ENCODE data around the gene TUBB4A.

DNA sequence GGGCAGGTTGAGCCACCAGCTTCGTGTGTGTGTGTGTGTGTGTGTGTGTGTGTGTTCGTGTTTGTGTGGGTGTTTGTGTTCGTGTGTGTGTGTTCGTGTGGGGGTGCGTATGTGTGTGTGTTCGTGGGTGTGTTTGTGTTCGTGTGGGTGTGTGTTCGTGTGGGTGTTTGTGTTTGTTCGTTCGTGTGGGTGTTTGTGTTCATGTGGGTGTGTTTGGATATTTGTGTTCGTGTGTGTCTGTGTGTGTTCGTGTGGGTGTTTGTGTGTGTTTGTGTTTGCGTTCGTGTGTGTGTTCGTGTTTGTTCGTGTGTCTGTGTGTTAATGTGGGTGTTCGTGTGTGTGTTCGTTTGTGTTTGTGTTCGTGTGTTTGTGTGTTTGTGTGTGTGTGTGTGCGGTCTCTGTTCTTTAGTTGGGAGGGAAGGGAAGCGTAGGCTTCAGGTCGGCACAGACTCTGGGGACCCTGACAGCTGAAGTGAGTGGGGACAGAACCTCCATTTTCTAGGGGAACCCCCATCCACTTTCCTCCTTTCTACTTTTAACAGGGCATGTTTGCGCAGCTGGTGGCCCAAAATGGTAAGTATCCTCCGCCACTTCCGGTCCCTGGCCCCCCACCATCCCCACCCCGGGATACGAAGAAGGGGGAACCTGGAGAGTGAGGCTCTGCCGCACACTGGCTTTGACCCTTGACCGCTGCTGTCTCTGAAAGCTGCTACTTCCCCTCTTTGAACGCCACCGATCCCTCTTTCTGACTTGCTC is 30.3 kb upstream of the TUBB4A start:
- TF ChIP-seq, protein P1, sequence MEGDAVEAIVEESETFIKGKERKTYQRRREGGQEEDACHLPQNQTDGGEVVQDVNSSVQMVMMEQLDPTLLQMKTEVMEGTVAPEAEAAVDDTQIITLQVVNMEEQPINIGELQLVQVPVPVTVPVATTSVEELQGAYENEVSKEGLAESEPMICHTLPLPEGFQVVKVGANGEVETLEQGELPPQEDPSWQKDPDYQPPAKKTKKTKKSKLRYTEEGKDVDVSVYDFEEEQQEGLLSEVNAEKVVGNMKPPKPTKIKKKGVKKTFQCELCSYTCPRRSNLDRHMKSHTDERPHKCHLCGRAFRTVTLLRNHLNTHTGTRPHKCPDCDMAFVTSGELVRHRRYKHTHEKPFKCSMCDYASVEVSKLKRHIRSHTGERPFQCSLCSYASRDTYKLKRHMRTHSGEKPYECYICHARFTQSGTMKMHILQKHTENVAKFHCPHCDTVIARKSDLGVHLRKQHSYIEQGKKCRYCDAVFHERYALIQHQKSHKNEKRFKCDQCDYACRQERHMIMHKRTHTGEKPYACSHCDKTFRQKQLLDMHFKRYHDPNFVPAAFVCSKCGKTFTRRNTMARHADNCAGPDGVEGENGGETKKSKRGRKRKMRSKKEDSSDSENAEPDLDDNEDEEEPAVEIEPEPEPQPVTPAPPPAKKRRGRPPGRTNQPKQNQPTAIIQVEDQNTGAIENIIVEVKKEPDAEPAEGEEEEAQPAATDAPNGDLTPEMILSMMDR (IDR thresholded peaks at IDR 0.05) = no peak
- no peak for TF ChIP-seq POLR2A (IDR thresholded peaks at IDR 0.05)
